ENCODE results near the gene BMPR1B.

DNA sequence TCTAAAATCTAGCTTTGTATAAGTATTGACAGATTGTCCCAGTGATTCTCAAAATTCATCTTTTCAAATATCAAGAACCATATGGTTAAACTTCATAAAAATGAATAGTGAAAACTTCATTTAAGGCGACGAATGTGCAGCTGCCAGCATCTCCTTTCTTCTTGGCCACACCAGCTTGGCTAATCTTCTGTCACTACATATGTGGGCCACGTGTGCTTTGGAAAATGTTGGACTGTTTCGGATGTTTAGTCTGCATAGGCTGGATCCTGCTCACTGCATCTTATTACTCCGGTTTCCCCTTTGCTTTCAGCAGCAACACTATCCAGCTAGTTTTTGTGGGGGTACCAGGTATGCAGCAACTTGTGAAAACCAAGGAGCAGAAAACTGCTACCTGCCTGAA, 221.9 kb downstream of the BMPR1B start:
- no peak for TF ChIP-seq CTCF (IDR thresholded peaks at IDR 0.05; ENCODE audit: low read length)
- no peak for TF ChIP-seq EZH2phosphoT487 (IDR thresholded peaks at IDR 0.05; ENCODE audit: low read length)
- no peak for TF ChIP-seq EZH2 (optimal IDR thresholded peaks at IDR 0.05; ENCODE audit: low read depth, low read length)

Measured in MM.1S (cell line).